BE2C (cell line): ENCODE measurements around the gene RPL12.

ENCODE experiments used
- DNase-seq: peaks from one replicate; pipeline ENCODE4 v3.0.0-alpha.2; 2020
- H3K27me3 ChIP-seq: fragments of 250-450 bp; sonication (Bioruptor Pico); 2 replicates; pipeline ENCODE4 v1.5.1; 2020; ENCODE audit warnings: mild to moderate bottlenecking
- H3K36me3 ChIP-seq: fragments of 250-450 bp; sonication (Bioruptor Pico); 2 replicates; pipeline ENCODE4 v1.5.1; 2020; ENCODE audit warnings: mild to moderate bottlenecking
- H3K4me1 ChIP-seq: fragments of 250-450 bp; sonication (Bioruptor Pico); 2 replicates; pipeline ENCODE4 v1.5.1; 2020
- H3K4me3 ChIP-seq: 2 replicates; pipeline ENCODE4 v1.5.1; 2011; ENCODE audit warnings: low read depth, low read length
- H3K9me3 ChIP-seq: fragments of 250-450 bp; sonication (Bioruptor Pico); 2 replicates; pipeline ENCODE4 v1.5.1; 2020
- CTCF ChIP-seq: IDR thresholded peaks from 2 replicates; pipeline ENCODE4 v1.5.1; 2012; ENCODE audit warnings: mild to moderate bottlenecking, low read depth, low read length

Gene RPL12

GRCh38 chr9:127496974-127497373 is 45.8 kb upstream of the RPL12 start:
- DNase-seq, result no peak
- TF ChIP-seq CTCF, result no peak
- H3K27me3 ChIP-seq, result no peaks in the 10 kb centered on the region
- no peaks in the 10 kb centered on the region for H3K9me3 ChIP-seq
- no peaks in the 10 kb centered on the region; the same call in 1 of the 2 replicates for H3K4me1 ChIP-seq
- peaks cover 5% of the 10 kb centered on the region for H3K36me3 ChIP-seq
- no peak overlapping the region for H3K4me3 ChIP-seq

- no peak for DNase-seq
- Histone ChIP-seq H3K4me1 (no peaks in the 10 kb centered on the region; the same call in 1 of the 2 replicates), H3K27me3 (no peaks in the 10 kb centered on the region), H3K9me3 (no peaks in the 10 kb centered on the region), H3K36me3 (peaks cover 5% of the 10 kb centered on the region), H3K4me3 (no peak overlapping the region)
- 0 out of 2 replicates have a peak, but pooled peaks have one; percentile 22 for TF ChIP-seq CTCF
Observed at GRCh38 chr9:127495884-127496555, 44.8 kb upstream of the RPL12 start.

GRCh38 chr9:127494304-127494702 is 43.1 kb upstream of the RPL12 start:
- H3K9me3 ChIP-seq, result no peaks in the 10 kb centered on the region
- no peaks in the 10 kb centered on the region; the same call in 1 of the 2 replicates for H3K4me1 ChIP-seq
- no peak for TF ChIP-seq CTCF
- no peaks in the 10 kb centered on the region for H3K27me3 ChIP-seq
- no peak for DNase-seq
- no peak overlapping the region for H3K4me3 ChIP-seq
- H3K36me3 ChIP-seq, result peaks cover 5% of the 10 kb centered on the region

- TF ChIP-seq CTCF, result no peak
- DNase-seq, result no peak
- H3K9me3 ChIP-seq, result no peaks in the 10 kb centered on the region
- no peak overlapping the region for H3K4me3 ChIP-seq
- H3K4me1 ChIP-seq, result no peaks in the 10 kb centered on the region; the same call in 1 of the 2 replicates
- H3K36me3 ChIP-seq, result peaks cover 5% of the 10 kb centered on the region
- H3K27me3 ChIP-seq, result no peaks in the 10 kb centered on the region
Observed at GRCh38 chr9:127493592-127494303, 42.5 kb upstream of the RPL12 start.

- TF ChIP-seq CTCF, result no peak
- Histone ChIP-seq H3K27me3 (no peaks in the 10 kb centered on the region), H3K4me3 (no peak overlapping the region), H3K36me3 (peaks cover 5% of the 10 kb centered on the region), H3K4me1 (no peaks in the 10 kb centered on the region; the same call in 1 of the 2 replicates), H3K9me3 (no peaks in the 10 kb centered on the region)
- DNase-seq, result no peak
Observed at GRCh38 chr9:127492616-127493015, 41.4 kb upstream of the RPL12 start.

- no peaks in the 10 kb centered on the region for H3K9me3 ChIP-seq
- H3K27me3 ChIP-seq, result no peaks in the 10 kb centered on the region
- H3K4me3 ChIP-seq, result no peak overlapping the region
- H3K36me3 ChIP-seq, result peaks cover 5% of the 10 kb centered on the region
- no peak for TF ChIP-seq CTCF
- H3K4me1 ChIP-seq, result no peaks in the 10 kb centered on the region; the same call in 1 of the 2 replicates
- no peak for DNase-seq
Observed at GRCh38 chr9:127491516-127491915, 40.3 kb upstream of the RPL12 start.
